GM18526 (cell line): Measurements from ENCODE around the gene RPL14.

Experiments
- POLR2A ChIP-seq: IDR thresholded peaks from 3 replicates; pipeline ENCODE4 v1.6.1; 2011; ENCODE audit not compliant: insufficient read length; ENCODE audit errors: extremely low read depth

The RPL14 gene

GRCh38 chr3:40497288-40497687 lies 40.1 kb downstream of the RPL14 start:
- no peak for TF ChIP-seq POLR2A

- TF ChIP-seq POLR2A, result no peak
Observed at GRCh38 chr3:40499952-40500351, 42.8 kb downstream of the RPL14 start.

DNA sequence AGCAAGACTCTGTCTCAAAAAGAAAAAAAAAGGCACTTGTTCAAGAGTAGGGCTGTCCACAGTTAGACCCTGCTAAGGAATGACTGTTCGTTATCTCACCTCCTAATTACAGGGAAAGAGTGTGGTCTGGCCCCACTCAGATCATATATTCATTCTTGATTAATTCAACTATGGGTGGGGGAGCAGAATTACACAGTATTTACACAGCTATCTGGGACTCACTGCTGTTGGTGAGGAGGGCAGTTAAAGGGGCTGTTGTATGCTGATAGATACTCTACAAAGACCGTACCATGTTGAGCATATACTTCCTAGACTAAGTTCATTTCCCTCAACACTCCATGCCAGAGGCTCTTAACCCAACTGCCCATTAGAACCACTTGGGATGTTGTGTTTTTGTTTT lies 44.9 kb downstream of the RPL14 start:
- no peak for TF ChIP-seq POLR2A

- TF ChIP-seq POLR2A, result no peak
Observed at GRCh38 chr3:40504636-40505430, 47.7 kb downstream of the RPL14 start.

- no peak for TF ChIP-seq POLR2A
Observed at GRCh38 chr3:40505599-40506462, 48.7 kb downstream of the RPL14 start, which contains the start of gene ZNF620. Gene ZNF620 (plus strand): TSS chr3:40506039. CDS start chr3:40506353, 314 bp downstream.

- TF ChIP-seq POLR2A, result no peak
Observed at GRCh38 chr3:40511031-40511718, 54.0 kb downstream of the RPL14 start.

DNA sequence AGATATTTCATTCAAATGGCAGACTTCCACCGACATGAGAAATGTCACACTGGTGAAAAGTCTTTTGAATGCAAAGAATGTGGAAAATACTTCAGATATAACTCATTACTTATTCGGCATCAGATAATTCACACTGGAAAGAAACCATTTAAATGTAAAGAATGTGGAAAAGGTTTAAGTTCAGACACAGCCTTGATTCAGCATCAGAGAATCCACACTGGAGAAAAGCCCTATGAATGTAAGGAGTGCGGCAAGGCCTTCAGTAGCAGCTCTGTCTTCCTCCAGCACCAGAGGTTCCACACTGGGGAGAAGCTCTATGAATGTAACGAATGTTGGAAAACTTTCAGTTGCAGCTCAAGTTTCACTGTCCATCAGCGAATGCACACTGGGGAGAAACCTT lies 59.1 kb downstream of the RPL14 start:
- TF ChIP-seq POLR2A, result no peak

DNA sequence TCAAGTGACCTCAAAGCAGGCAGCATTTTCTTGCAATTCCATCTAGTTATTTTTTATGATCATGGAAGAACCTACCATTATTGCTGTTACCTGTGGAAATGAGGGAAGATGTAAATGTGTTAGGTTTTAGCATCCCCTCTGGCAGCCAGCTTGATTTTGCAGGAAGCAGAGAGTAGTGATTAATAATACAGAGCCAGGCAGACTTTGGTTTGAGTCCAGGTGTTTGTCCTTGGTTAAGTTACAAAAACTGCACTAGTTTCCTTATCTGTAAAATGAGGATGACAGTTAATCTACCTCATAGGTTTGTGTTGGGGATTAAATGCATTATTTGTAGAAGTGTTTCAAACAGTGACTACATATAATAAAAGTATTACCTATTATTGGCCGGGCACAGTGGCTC lies 60.9 kb downstream of the RPL14 start:
- no peak for TF ChIP-seq POLR2A
